ENCODE results near the gene CD40LG.

GRCh38 chrX:136608295-136608933 is 39.5 kb upstream of the CD40LG start:
- TF ChIP-seq CTCF (IDR thresholded peaks at IDR 0.05) (no peak), POLR2A (IDR thresholded peaks at IDR 0.05) (no peak), POLR2AphosphoS5 (IDR thresholded peaks at IDR 0.05) (no peak), EP300 (IDR thresholded peaks at IDR 0.05) (no peak)
